NCI-H524 treated with DMSO at 0.1 percent for 48 hours (cell line): Measurements from ENCODE around the gene PRKAR2B.
"Not testable (repeated sequence)": the region's sequence is repeated elsewhere in the genome, so short reads cannot be mapped to it uniquely, and the experiment has no call there.

Experiments
- DNase-seq: peaks from one replicate; lab custom pipeline; 2025; lab: John Stamatoyannopoulos, UW

PRKAR2B gene

DNA sequence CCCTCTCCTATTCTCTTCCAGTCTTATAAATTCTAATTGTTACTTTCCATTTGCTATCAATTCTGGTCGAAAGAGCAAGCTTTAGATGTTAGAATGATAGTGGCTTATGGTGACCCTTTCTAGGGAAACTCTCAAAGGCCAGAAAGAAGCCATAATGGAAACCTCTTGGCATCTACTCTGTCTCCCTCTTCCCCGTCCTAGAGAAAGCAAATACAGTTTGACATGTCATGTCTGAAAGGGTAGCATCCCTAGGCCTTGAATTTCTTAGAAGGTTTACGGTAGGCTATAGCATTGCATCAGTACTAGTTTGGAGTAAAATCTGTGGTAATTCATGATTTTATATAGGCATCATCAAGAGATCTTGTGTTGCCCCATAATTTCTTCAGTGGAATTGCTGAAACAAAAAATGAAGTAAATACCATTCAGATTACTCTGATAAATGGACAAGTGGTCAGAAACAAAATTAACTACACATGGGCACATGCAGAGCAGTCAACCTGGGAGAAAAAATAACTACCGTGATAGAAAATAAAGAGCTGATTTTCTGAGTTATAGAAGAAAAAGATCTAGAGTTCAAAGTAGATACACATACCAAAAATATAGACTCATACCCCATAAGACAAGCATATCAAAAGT lies 4.4 kb downstream of the PRKAR2B start:
- DNase-seq, result no peak

- DNase-seq, result no peak
Observed at GRCh38 chr7:107049480-107049879, 5.0 kb downstream of the PRKAR2B start.

GRCh38 chr7:107049971-107050532 lies 5.5 kb downstream of the PRKAR2B start:
- DNase-seq, result no peak

GRCh38 chr7:107051376-107051775 lies 6.9 kb downstream of the PRKAR2B start:
- no peak for DNase-seq

DNA sequence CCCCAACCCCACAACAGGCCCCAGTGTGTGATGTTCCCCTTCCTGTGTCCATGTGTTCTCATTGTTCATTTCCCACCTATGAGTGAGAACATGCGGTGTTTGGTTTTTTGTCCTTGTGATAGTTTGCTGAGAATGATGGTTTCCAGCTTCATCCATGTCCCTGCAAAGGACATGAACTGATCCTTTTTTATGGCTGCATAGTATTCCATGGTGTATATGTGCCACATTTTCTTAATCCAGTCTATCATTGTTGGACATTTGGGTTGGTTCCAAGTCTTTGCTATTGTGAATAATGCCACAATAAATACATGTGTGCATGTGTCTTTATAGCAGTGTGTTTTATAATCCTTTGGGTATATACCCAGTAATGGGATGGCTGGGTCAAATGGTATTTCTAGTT lies 10.5 kb downstream of the PRKAR2B start:
- not testable (repeated sequence) for DNase-seq

GRCh38 chr7:107056058-107056457 lies 11.6 kb downstream of the PRKAR2B start:
- DNase-seq, result not testable (repeated sequence)

DNA sequence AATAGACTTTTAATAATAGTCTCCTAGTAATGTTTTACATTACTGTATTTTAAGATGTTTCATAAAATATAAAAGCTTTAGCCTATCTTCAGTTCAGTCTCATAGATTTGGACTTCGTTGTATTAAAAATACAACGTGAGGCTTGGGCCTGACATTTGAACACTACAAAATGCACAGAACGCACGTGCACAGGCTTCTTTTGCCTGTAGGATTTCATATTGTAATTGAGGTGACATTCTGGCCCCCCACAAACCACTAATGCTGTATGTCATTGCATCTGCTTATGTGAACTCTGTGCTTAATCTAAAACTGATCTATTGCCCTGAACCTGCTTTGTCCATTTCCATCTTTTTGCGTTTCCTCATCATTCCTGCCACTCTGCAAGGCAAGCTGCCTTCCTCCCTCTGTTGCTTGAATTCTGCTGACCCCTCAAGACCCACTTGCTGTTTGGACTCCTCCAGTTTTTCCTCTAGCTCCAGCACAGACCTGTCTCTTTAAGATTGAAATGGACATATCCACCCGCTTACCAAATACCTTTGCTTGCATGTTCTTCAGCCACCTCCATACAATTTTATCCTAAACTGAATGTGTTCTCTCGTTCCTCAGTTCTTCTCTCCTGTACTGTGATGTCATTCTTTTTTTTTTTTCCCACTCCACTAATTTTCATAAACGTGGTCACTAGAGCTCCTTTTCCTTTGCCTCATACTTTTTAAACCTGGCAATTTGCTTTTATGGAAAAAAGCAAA lies 12.4 kb downstream of the PRKAR2B start:
- DNase-seq, result no peak

DNA sequence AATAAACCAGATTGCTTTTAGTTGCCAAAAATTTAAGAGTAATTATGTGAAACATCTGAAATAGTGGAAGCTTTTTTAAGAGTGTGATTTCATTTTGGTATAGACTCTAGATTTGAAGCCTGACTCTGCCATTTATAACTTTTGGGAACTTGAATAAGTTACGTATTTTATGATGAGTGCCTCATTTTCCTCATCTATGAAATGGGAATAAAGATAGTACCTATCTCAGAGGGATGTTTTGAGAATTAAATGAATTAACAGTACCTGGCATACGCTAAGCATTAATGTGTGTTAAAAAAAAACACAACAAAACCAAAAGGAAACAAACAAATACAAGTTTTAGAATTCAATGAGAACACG lies 12.9 kb downstream of the PRKAR2B start:
- DNase-seq, result no peak

GRCh38 chr7:107059468-107059867 lies 15.0 kb downstream of the PRKAR2B start:
- DNase-seq, result no peak

DNA sequence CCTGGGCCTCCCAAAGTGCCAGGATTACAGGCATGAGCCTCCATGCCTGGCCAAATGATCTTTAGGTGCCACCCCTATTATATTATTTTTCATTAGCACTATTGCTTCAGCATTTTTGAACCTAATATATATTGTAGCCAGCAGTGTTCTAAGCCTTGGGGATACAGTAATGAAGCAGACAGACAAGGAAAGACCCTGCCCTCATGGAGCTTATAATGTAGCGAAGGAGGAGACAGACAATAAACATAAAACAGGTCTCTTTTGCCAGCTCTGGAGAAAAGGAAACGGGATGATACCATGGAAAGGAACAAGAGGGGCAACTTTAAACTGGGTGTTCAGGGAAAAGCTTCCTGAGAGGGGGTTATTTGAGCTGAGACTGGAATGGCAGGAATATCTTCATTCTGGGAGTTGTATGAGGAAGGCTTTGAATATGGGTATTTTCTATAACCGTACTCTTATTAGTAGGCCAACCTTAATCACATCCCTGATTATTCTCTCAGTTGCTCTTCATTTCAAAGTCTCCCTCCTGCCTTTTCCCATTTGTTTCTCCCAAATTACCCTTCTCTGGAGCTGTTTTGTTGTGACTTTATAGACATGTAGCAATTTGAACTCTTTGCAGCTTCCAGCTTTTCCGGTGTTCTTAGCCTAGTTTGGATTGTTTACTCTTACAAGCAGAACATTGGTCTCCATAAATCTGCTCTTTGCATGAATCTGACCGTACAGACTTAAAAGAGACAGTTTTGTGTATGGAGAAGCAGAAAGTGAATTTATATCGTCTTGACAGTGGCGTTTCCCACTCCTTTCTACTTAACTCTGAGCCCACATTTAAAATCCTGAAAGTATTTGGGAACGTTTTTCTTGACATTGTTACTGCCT lies 19.0 kb downstream of the PRKAR2B start:
- DNase-seq, result no peak

- no peak for DNase-seq
Observed at GRCh38 chr7:107064255-107064654, 19.8 kb downstream of the PRKAR2B start.

GRCh38 chr7:107065929-107066247 lies 21.4 kb downstream of the PRKAR2B start:
- DNase-seq, result no peak

DNA sequence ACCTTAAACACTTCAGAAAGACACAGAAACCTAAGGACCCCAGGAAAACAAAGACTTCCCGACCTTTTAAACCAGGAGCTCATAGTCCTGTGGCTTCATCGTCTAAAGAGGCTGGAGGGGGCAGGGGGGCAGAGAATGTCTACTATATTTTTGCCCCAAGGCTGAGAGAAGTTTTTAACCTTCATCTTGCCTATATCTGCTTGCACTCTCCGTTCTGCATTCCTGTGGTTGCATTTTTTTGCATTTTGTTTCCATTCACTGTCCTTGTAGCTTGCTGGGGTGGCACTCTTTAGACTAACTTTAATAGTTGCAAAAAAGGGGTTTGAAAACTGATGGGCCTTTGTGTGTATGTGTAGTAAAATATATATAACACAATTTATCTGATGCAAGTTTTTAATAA lies 23.7 kb downstream of the PRKAR2B start:
- no peak for DNase-seq

DNA sequence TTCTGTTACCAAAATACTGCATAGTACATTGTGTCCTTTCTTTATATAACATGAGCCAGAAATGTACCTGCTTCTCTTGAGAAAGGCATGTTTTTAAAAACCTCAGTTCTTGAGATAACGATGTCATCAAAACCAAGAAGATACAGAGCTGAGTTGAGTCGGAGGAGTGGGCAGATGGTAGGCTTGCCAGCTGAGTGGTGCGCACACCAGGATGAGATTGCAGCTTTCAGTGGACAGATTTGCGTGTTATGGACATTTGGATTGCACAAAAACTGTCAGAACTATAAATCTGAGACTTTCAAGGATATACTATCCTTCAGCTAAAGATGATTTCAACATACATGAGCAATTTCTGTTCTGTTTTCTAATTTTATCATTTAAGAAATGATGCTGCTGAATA lies 25.0 kb downstream of the PRKAR2B start:
- DNase-seq, result peak; percentile 68

- no peak for DNase-seq
Observed at GRCh38 chr7:107070710-107071109, 26.2 kb downstream of the PRKAR2B start.

DNA sequence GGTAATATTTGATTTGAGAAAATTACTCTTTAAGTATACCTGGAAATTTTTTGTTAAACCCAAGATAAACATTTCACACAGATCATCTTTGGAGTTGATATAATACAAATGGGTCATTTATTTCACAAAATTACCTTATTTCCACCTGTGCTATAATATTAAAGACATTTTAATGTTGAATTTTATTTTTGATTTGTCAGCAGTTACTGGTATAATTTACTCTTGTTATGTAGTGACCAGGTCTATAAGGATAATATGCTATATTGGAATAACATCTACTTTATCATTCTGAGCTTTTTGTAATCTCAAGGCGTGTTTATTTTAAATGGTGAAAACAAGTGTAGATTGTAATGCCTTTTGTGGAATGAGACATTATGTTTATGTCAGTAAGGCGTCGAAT lies 26.6 kb downstream of the PRKAR2B start:
- DNase-seq, result no peak

GRCh38 chr7:107072133-107072532 lies 27.6 kb downstream of the PRKAR2B start:
- no peak for DNase-seq

DNA sequence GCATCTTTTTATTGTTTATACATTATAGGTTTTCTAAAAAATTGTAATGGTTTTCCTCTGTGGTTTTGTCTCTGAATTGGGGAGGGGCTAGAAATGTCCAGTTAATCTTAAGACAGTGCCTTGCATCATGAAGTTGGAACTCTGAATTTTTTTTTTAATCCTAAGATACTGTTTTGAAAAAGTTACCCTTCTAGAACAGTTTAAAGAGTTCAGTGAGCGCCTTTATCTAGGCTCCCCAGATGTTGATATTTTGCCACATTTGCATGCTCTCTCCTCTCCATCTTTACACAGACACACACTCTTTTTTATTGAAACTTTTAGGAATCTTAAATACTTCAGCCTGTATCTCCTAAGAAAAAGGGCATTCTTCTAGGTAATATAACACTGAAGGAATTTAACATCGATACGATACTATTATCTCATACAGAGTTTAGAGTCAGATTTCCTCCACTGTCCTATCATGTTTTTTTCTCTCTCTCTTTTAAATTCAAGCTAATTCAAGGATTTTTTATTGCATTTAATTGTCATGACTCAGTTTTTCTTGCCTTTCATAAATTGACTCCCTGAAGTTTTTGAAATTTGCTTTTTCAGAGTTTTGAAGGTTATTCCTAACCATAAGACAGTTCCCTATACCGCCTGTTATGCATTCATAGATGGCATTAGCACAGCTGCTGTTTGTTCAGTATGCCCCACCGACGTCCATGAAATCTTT lies 31.5 kb downstream of the PRKAR2B start:
- no peak for DNase-seq

GRCh38 chr7:107076781-107077698 lies 32.5 kb downstream of the PRKAR2B start:
- DNase-seq, result peak; percentile 62

DNA sequence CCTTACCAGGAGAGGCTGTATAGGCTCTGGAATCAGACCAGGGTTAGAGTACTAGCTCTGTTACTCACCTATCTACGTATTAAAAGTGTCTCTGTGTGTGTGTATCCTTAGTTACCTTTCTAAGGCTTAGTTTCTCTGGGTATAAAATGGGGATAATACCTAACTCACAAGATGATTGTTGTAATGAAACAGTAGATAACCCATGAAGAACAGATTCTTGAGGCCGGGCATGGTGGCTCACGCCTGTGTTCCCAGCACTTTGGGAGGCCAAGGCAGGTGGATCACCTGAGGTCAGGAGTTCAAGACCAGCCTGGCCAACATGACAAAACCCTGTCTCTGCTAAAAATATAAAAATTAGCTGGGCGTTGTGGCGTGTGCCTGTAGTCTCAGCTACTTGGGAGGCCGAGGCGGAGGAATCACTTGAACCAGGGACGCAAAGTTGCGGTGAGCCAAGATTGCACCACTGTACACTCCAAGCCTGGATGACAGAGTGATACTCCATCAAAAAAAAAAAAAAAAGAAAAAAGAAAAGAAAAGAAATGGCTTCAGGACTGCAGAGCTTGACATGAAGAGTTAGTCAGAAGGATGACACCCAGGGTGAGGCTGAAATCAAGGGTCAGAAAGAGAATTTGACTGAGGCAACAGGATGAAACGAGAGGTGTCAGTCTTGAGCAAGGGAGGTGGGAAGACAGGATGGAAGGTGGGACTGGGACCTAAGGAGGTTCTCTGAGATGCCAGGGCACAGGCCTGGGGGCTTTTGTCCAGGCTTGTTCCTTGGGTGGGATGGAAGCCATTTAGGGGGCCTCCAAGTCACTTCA lies 33.4 kb downstream of the PRKAR2B start:
- no peak for DNase-seq
